Left cardiac atrium (tissue), 4 donors: ENCODE results near the gene ZDHHC13. TPM values are rescaled to one million over a fixed set of nuclear protein-coding genes. Genes with fewer than 3 reads are reported as not detected.

Experiments
- ATAC-seq, 2 donors: fragments of 200-7000 bp; cut with Tn5 transposase; one replicate each; pipeline ENCODE4 v1.9.1; 2020; ENCODE audit warnings: mild to moderate bottlenecking in 2 of 2, moderate library complexity in 2 of 2
- DNase-seq: peaks from one replicate; pipeline ENCODE4 v3.0.0-alpha.2; 2020
- intact Hi-C, 2 donors: fragments of 100-400 bp; cut with DNase I; formaldehyde crosslinking; loops; one replicate each; pipeline versions ENCODE4 v1.14.1 to v1.15.1; 2022 to 2023
- total RNA-seq, 2 donors: library from RNA; stranded (reverse); fragmentation: NEBNext Ultra II Directional; extraction: Animal tissue kit (Norgen Biotek cat#: 25700); gene quantifications; one replicate each; pipeline ENCODE4 v1.2.1, GENCODE V29; 2021
- donor health status: DM: no; HTN: yes; CAD: no.
- donor health status: DM: no; HTN: yes; CAD: no; lungs with severe emphysema.
- donor health status: DM: yes; HTN: yes; CAD: no.
- donor health status: Dilated cardiomyopathy.

Gene ZDHHC13
- total RNA-seq, 2 donors from 2014 or later: 12.0 to 16.5 TPM

DNA sequence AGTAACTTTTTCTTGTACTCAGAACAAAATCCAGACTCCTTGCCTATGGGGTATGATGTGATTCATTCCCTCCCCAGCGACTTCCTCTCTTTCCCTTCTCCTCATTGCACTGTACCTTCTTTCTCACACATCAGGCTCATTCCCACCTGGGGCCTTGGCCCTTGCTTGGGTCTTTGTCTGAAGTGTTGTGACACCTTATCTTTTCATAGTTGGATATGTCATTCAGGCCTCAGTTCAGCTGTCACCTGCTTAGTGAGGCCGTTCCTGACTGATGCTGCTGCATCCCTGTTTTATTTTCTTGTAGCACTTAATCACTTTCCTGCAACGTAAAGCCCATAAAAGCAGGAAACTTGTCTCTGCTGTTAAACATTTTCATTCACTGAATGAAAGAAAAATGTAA is 39.9 kb downstream of the ZDHHC13 start:
- DNase-seq: no peak
- intact Hi-C loops: no loop called here

DNA sequence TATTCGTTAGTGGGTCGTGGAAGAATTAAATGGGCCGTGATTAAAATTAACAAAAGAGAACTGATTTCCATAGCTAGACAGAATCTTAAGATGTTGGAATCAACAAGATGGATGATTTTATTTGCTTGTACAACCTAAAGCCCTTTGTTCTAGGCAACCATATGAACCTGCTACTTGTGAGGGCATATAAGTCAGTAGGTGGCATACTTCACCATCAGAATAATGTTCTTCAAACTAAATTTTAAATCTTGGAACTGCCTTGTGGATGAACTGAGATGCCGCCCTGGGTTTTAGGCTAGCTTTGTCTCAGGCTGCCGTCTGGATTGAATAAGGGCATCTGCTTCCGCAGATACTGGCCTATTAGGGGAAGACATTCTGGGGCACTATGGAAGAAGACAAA is 43.9 kb downstream of the ZDHHC13 start:
- ATAC-seq (no peak), DNase-seq (no peak)
- intact Hi-C loops: no loop called here

More for the DNA sequence above, 39.9 kb downstream of the ZDHHC13 start:
- no peak for ATAC-seq

DNA sequence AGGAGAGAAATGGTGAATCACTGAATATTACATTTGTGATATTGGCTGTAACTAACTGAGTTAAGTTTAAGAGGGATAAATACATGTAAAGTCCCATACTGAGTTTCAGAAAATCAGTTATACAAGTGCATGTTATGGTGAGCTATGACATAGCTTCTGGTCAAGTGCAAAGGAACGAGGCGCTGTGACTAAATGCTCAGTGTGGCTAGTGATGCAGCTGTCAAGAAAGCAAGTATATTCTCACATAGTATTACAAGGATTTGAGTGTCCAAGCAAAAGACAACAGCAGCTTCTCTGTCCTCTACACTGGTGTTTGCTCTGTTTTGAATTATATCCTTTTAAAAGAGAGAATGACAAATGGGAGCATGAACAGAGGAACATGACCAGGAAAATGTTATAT is 44.7 kb downstream of the ZDHHC13 start:
- DNase-seq (no peak), ATAC-seq (no peak)
- intact Hi-C loops: no loop called here

DNA sequence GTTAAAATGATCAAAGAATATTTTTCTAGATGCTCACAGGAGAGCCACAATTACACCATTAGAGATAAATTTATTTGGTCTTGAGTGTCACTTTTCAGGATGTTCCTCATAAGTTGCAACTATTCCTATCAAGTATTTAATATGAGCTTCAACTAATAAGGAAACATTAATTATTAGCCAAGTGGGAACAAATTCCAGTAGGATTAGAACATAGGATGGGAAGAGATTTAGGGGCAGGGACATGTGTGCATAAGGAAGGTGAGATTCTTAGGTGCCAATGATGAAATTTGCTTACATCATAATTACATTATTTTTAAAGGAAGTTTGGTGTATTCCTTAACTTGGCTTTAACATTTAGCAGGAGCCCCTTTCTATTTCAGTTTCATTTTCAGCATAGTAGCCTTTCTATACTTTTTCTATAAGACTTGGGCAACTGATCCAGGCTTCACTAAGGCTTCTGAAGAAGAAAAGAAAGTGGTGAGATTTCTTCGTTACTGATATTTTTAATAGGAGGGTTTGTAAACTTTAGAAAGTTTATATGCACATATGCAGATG is 46.1 kb downstream of the ZDHHC13 start:
- intact Hi-C loops: no loop called here
- DNase-seq: no peak
- no peak for ATAC-seq

DNA sequence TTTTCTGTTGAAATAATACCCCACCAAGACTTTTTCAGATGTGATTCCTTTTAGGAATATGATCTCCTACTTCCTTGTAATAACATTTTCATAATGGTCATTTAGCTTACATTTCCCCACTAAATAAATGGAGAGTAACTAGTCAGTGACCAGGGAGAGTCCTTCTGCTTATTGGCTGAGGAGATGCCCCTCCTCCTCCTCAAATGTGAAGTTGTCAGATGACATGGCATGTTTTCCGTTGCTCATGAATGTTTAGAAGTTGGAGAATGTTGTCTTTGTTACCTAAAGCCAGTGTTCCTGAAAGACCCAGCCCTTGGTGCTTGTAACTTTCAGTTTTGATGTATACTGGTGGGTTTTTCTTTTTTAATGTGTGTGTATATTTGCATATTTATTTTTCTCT is 46.6 kb downstream of the ZDHHC13 start:
- no peak for DNase-seq

DNA sequence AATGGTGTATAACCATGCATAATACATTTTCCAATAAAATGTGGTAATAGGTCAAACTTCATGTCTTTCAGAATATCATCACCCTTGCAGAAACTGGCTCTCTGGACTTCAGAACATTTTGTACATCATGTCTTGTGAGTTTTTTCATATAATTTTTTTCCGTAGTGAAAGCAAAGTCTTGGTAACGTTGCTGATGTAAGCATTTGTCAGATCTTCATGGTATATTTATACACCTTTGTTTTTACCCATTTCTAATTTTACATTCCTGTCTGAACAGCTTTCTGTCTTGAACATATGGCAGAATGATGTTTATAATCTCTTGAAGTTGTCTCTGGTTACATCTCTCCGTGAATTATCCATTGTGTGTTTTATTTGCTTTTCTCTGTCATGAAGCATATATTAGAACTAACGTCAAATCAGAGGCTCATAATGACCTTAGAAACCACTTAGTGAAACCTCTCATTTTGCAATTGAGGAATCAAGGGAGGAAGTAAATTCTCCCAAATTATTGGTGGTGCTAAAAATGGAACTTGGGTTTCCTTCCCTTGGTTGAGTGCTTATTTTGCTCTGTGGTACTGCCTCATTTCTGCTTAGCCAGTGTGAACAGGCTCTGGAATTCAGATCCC is 47.4 kb downstream of the ZDHHC13 start:
- DNase-seq: no peak
- no peak for ATAC-seq
- intact Hi-C loops: no loop called here

More for the DNA sequence above, 46.6 kb downstream of the ZDHHC13 start:
- ATAC-seq: no peak
- intact Hi-C loops: no loop called here

DNA sequence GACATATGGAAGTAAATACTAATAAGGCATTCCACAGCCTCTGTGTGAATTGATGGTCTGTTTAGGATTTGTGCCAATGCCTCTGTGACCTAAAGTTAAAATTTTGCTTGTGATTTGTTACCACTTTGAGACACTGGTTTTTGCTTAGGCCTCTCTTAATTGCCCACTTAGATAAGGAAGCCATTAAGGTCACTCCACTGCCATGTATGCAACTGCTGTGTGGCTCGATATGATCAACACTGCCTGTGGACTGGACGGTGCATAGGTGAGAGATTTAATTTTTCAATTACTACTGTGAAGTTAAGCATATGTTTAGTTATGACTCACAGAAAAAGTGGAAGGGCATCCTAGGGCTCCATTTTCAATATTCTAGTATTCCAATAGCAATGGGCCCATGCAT is 47.9 kb downstream of the ZDHHC13 start:
- intact Hi-C loops: no loop called here
- ATAC-seq (no peak), DNase-seq (no peak)

DNA sequence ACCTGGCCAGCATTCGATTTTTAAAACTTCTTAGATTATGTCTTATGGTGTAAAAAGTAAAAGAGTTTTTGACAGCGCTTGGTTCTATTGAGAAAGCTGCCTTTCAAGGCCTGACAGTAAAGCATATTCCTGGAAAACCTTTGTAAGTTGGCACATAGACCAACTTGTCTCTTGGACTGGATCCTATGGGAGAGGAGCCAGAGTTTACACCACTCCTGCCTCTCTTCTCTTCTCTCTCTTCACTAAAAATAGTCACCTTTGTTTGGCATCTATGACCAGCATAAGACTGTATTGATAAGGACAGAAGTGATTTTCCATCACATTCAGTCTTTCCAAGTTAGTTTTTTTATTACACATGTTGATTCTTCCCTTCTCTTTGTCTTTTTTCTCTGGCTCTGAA is 51.1 kb downstream of the ZDHHC13 start:
- intact Hi-C loops: no loop called here
- no peak for DNase-seq
- peak; percentile 82 to 83 for ATAC-seq

DNA sequence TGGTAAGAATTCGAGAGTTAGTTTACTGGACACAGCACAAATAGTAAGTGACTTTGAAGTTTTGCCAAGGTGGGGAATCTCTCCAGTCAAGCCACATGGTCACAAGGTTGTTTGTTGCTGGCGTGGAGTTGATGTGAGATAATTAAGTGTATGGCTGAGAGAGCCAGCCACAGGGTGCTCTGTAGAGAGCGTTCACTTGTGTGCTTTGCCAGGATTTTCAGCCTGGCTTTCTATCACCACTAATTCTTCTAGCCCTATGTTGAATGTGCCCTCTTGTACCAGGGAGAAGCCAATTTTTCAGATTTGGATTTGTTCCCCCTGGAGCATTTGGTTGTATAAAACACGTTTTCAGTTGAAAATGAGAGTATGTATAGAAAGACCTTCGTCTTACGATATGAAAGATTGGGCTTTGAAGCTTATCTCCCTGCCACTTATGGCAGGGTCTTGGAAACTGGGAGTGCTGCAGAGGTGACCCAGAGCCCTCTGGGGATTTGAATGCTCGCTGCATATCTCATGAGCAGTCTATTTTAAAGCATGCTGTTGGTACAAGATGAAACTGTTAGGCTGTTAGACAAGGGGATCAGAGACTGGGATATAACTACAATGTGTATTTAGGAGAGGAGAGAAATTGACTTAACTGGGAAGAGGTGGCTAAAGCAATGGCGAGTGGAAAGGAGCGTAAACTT is 56.2 kb downstream of the ZDHHC13 start:
- no peak for DNase-seq
- intact Hi-C loops: loop anchor here in 1 of 2 donors (5.0 to 10.0 kb wide), 2 partner anchors 51 to 98 kb away; no protein-coding TSS in a partner anchor
- peak; percentile 80 to 89 for ATAC-seq

DNA sequence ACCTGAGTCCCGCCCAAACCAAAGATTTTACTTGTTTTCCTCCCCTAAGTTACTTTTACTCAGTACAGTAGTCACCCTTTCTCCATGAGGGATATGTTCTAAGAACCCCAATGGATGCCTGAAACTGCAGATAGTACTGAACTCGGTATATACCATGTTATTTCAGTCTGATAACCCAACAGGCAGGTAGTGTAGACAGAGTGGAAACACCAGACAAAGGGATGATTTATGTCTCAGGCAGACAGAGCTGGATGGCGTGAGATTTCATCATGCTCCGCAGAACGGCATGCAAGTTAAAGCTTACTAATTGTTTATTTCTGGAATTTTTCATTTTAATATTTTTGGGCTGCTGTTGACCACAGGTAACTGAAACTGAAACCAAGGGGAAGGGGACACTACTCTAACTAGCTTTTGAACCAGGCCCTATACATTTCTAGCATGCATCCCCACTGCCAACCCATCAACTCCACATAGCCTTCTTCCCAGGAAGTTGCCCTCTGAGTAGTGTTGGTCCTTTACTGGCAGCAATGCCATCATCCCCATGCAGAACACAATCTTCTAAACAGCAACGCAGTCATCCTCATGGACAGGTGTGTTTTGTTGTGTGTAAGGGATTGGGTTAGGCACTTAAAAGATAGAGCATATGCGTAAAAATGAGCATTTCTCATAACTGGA is 57.1 kb downstream of the ZDHHC13 start:
- ATAC-seq (no peak), DNase-seq (no peak)
- intact Hi-C loops: loop anchor here in 1 of 2 donors (5.0 to 10.0 kb wide), 2 partner anchors 52 to 99 kb away; no protein-coding TSS in a partner anchor

DNA sequence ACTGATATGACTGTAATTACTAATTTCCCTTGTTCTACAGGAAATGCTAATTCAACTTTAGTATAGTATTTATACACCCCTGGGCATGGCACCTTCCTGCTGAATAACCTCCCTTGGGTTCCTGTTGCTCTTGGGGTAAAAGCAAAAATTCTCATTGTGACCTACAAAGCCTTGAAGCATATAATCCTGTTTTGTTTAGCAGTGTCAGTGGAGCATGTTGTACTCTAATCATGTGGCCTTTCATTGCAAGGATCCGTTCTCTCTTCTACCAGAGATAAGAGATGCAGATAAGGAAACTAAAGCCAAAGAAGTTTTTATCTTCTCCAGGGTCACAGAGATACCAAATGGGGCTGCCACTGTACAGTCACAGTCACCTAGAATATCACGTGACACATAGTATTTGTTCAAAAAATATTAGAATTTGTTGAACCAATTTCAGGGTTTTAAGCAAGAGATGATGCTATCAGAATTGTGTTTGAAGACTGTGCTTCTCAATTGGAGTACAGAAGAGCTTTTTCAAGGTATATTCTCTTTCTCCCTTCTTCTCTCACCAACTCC is 59.7 kb downstream of the ZDHHC13 start:
- ATAC-seq: no peak
- intact Hi-C loops: loop anchor here in 1 of 2 donors (10.0 kb wide), 1 partner anchor 102 kb away; no protein-coding TSS in a partner anchor
- no peak for DNase-seq

DNA sequence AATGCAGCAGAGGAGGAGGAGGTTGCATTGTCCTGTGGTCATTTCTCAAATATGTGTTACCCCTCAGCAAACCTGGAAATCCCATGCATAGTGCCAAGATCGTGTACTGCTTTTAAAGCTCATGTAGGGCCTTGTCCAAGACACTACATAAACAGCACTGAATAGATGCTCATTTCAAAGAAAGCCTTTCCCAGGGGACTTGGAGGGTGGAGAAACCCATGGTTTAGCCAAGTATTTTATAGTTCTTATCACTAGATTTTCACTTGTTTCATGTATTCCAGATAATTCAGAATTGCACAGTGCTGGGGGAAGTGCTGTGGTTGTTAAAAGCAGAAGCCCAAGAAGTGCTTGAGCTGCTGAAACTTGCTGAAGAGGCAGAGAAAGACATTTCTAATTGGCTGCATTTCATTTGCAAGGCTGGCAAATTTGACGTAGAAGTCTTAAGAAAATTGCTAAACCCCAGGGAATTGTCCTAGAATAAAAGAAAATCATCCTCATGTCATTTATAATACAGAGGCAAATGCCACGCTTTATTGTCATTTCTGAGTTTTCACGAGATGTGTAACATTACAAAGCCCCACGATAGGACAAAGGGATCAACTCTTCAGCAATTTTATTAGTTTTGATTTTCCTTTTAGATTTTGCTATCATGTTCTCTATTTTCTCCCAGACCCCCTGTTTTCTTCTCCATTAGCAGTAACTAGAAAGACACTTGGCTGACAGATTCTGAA is 64.7 kb downstream of the ZDHHC13 start:
- DNase-seq: no peak
- ATAC-seq: no peak
- intact Hi-C loops: no loop called here

DNA sequence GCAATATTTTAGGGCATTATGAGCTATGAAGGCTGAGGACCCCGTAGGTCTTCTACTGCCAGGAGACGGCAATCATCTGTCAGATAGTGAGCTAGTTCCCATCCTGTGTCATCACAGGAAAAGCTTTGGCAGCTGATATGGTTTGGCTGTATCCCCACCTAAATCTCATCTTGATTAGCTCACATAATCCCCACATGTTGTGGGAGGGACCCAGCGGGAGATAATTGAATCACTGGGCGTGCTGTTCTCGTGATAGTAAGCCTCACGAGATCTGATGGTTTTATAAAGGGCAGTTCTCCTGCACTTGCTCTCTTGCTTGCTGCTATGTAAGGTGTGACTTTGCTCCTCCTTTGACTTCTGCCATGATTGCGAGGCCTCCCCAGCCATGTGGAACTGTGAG is 66.7 kb downstream of the ZDHHC13 start:
- intact Hi-C loops: no loop called here
- no peak for DNase-seq
- no peak for ATAC-seq

DNA sequence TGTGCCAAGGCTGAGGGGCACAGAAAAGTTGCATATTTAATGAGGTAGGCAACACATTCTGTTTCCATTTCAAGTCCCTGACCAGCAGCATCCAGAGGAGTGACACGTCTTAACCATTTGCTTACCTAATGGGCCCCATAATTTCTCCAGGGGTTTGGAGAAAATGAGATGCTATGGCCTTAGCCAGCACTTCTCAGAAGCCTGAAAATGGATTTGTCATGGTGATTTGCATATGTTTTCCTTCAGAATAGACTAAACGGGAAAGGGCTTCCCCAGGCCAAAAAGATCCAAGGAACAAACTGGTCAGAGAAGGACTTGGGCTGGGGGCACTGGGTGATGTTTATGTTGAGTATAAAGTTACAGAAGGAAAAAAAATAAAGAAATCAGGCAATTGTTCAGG is 68.1 kb downstream of the ZDHHC13 start:
- ATAC-seq: no peak
- intact Hi-C loops: no loop called here
- no peak for DNase-seq

DNA sequence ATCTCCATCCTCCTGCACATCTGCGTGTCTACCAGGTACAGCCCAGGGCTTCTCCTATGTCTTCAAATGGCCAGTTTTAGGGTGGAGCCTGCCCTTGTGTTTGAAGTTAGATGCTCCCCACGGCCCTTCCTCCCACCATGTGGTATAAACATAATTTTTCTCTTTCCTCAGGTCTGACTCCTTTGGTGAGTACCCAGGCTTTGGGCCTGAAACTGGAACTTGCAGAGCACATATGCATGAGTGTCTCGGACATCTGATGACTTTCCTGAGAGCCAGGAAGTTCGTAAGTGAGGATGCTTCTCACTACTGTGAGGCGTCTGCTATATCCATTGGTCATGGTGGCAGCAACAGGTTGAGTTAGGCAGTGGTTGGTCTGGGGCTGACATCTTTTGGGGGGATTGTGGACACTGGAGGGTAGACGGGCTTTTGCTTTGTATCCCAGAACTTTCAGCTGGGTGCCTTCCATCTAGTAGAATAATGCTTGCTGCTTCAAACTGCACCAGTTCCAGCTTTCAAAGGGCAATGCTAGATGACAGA is 68.6 kb downstream of the ZDHHC13 start:
- intact Hi-C loops: no loop called here
- DNase-seq (no peak), ATAC-seq (no peak)

DNA sequence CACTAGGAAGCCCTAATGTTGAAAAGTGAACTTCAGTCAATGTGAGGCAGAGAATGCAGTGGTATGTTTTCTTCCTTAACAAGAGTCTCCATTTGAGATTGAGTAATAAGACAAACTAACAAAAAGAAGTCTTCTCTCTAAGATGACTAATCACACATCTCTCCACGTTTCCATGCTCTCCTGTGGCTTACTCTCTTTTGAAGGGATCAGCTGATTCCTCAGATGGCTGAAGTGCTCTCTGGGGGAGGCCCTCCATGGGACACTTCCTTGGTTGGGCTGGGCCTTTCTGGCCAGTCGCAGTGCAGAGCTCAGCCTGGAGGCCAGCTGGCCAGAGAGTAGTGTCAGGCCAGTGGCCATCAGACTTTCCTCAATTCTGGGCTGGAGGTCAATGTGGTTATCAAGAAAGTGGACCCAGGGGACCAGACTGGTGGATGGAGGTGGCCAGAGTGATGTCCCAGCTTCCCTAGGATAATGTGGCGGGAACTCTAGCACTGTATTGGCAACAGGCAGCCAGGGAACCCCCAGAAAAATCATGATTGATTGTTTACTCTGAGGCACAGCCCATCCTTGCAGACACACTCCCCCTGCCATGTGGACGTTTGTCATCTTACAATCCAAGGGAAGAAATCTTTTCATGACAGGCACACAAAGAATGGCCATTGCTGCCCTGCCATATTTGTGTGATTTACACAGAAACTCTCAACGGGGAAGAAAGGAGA is 70.3 kb downstream of the ZDHHC13 start:
- DNase-seq: no peak
- intact Hi-C loops: no loop called here
- ATAC-seq: peak in 1 of 2 donors; percentile 25

DNA sequence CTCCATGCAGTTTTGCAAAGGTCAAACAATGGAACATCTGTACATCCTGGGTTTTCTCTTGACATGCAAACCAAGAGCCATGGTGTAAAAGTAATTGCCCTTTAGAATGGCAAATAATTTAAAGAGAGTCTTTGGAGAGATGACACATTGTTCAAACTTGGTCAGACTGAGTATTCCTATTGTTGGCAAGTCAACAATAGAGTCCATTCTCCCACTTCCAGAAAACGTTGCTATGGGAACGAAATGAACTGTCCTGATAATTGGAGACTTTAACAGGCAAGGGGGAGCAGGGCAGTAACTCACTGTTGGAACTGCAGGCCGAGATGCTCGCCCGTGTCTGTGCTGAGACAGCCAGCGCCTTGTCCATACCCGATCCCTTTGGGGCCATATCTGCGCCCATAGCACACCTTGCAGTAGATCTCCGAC is 70.9 kb downstream of the ZDHHC13 start:
- intact Hi-C loops: no loop called here
- DNase-seq (no peak), ATAC-seq (no peak)

DNA sequence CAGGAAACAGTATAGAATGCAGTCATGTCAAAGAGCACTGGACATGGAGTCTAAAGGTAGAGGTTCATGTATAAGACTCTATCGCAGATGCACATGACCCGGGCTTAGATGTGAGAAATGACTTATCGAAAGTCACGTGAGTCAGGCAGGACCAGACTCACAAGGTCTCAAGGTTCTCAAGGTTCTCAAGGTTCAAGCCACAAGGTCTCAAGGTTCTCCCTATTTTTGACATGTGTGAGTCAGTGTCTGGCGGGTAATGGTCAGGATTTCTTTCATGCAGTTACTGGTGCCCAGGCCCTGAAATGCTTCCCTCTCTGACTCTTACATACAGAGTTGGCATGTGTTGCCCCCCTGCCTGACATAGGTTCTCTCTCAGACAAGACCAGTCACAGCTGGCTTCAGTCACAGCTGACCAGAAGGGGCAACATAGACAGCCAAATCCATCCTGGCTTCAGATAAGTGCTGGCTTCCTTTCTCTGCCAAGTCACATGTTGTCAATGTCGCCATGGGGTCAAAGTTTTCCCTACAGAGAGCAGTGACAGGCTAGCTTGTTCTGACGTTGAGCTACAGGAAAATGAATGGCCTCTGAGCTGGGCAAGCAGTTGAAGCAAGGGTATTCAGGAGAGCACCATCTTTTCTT is 74.7 kb downstream of the ZDHHC13 start:
- peak; percentile 36 for DNase-seq
- intact Hi-C loops: no loop called here
- peak; percentile 57 to 83 for ATAC-seq
